B cell (primary cell): ENCODE results near the gene DSG2. TPM values are rescaled to one million over a fixed set of nuclear protein-coding genes. Genes with fewer than 3 reads are reported as not detected.

Source experiments
- ATAC-seq: fragments of 200-7000 bp; cut with Tn5 transposase; one replicate; pipeline ENCODE4 v1.10.0; 2021; ENCODE audit warnings: low read depth, mild to moderate bottlenecking, moderate number of reproducible peaks, moderate library complexity
- CTCF ChIA-PET: fragments of 350-600 bp; sonication (Branson Sonifier 250); formaldehyde crosslinking; loops from one replicate; lab custom pipeline; 2021; ENCODE audit warnings: antibody characterized with exemption, inconsistent platforms; lab: Charles Lee
- POLR2A ChIA-PET: fragments of 350-600 bp; sonication (Branson Sonifier 250); formaldehyde crosslinking; loops from one replicate; lab custom pipeline; 2021; ENCODE audit warnings: antibody characterized with exemption; lab: Charles Lee
- DNase-seq: peaks from one replicate; pipeline ENCODE4 v3.0.0; 2013
- H2AFZ ChIP-seq: 2 replicates; pipeline ENCODE4 v1.6.1; 2012; ENCODE audit warnings: mild to moderate bottlenecking, low read depth, low read length; ENCODE audit not compliant: insufficient read depth, poor library complexity, severe bottlenecking
- H3K27ac ChIP-seq, 2 donors: 1 replicate in 1 of 2; 2 replicates in 1 of 2; pipeline ENCODE4 v1.5.1; 2012 to 2013; ENCODE audit warnings: low read length in 2 of 2, mild to moderate bottlenecking in 2 of 2, moderate library complexity in 1 of 2
- H3K27me3 ChIP-seq, 4 experiments: fragments of 200-600 bp in 1 of 4; sonication (generic) in 1 of 4; replicated peaks in 1 of 4; 1 replicate in 2 of 4; 2 replicates in 2 of 4; pipeline versions ENCODE4 v1.6.1 to v1.7.0; 2013 to 2016; ENCODE audit warnings: low read length in 3 of 4, mild to moderate bottlenecking in 2 of 4, mixed read lengths in 1 of 4, moderate library complexity in 1 of 4; ENCODE audit not compliant: insufficient read depth in 4 of 4, control insufficient read depth in 3 of 4; ENCODE audit errors: control extremely low read depth in 1 of 4
- H3K36me3 ChIP-seq, 2 experiments: replicated peaks in 1 of 2; 1 replicate in 1 of 2; 2 replicates in 1 of 2; pipeline versions ENCODE4 v1.6.1 to v1.7.1; 2013; ENCODE audit warnings: low read length in 1 of 2; ENCODE audit not compliant: insufficient read depth in 2 of 2, control insufficient read depth in 1 of 2; ENCODE audit errors: control extremely low read depth in 1 of 2, extremely low read depth in 1 of 2
- H3K4me1 ChIP-seq, 2 donors: fragments of 200-600 bp in 1 of 2; sonication (generic) in 1 of 2; 1 replicate in 1 of 2; 2 replicates in 1 of 2; pipeline versions ENCODE4 v1.5.1 to v1.6.1; 2013 to 2017; ENCODE audit warnings: low read length in 2 of 2; ENCODE audit not compliant: control insufficient read depth in 2 of 2, insufficient read depth in 2 of 2
- H3K4me2 ChIP-seq: replicated peaks from 2 replicates; pipeline ENCODE3; 2012; ENCODE audit warnings: mild to moderate bottlenecking, low read depth, low read length; ENCODE audit not compliant: poor library complexity, severe bottlenecking
- H3K4me3 ChIP-seq, 5 experiments: fragments of 200-600 bp in 1 of 5; sonication (generic) in 1 of 5; 1 replicate in 3 of 5; 2 replicates in 2 of 5; pipeline versions ENCODE4 v1.5.1 to v1.7.0; 2011 to 2016; ENCODE audit warnings: low read length in 4 of 5, mild to moderate bottlenecking in 4 of 5, low read depth in 2 of 5, control low read depth in 1 of 5, moderate library complexity in 1 of 5; ENCODE audit not compliant: insufficient read depth in 1 of 5; ENCODE audit errors: control extremely low read depth in 1 of 5, extremely low read depth in 1 of 5
- H3K79me2 ChIP-seq: fragments of 200-600 bp; sonication (generic); one replicate; pipeline ENCODE4 v1.6.0; 2016; ENCODE audit warnings: low read length; ENCODE audit not compliant: control insufficient read depth, insufficient read depth
- H3K9ac ChIP-seq: fragments of 200-600 bp; sonication (generic); 2 replicates; pipeline ENCODE4 v1.6.1; 2017; ENCODE audit warnings: mild to moderate bottlenecking, low read length, moderate library complexity
- H3K9me3 ChIP-seq, 3 donors: one replicate each; pipeline versions ENCODE4 v1.6.1 to v1.7.1; 2013; ENCODE audit warnings: low read length in 2 of 3; ENCODE audit not compliant: control insufficient read depth in 2 of 3, insufficient read depth in 1 of 3; ENCODE audit errors: control extremely low read depth in 1 of 3
- H4K20me1 ChIP-seq: 2 replicates; pipeline ENCODE4 v1.6.0; 2012; ENCODE audit warnings: mild to moderate bottlenecking, low read length; ENCODE audit not compliant: insufficient read depth, control insufficient read depth, poor library complexity, severe bottlenecking
- H3K27ac Mint-ChIP-seq: one replicate; pipeline ENCODE4 v1.8.0; 2021; ENCODE audit warnings: mixed read lengths
- H3K27me3 Mint-ChIP-seq: one replicate; pipeline ENCODE4 v1.8.0; 2021; ENCODE audit warnings: mixed read lengths
- H3K4me1 Mint-ChIP-seq: one replicate; pipeline ENCODE4 v1.8.0; 2021; ENCODE audit warnings: mixed read lengths
- H3K4me3 Mint-ChIP-seq: one replicate; pipeline ENCODE4 v1.8.0; 2021; ENCODE audit warnings: mixed read lengths
- H3K9me3 Mint-ChIP-seq: one replicate; pipeline ENCODE4 v1.8.0; 2022; ENCODE audit warnings: mixed read lengths; ENCODE audit not compliant: insufficient read depth
- EZH2 ChIP-seq: IDR thresholded peaks from 2 replicates; pipeline ENCODE4 v1.6.1; 2012; ENCODE audit warnings: borderline replicate concordance, low read depth, mild to moderate bottlenecking, moderate library complexity, low read length; ENCODE audit not compliant: insufficient read depth, poor library complexity, severe bottlenecking
- WGBS: methylation state at CpG from one replicate; pipeline ENCODE4 v1.1.5; 2013; ENCODE audit warnings: missing lambda C conversion rate; ENCODE audit not compliant: insufficient coverage; 5-methylcytosine and 5-hydroxymethylcytosine counted together
- intact Hi-C: fragments of 100-400 bp; cut with micrococcal nuclease; formaldehyde crosslinking; loops from one replicate; pipeline ENCODE4 v1.10.0; 2022
- polyA plus RNA-seq: library from polyadenylated mRNA; depleted of rRNA; stranded (reverse); fragments of >200 nt; gene quantifications from 2 replicates; pipeline ENCODE4 v1.2.3, GENCODE V29; 2012
- total RNA-seq, 2 donors: library from RNA; stranded (reverse); fragments of 120-200 nt in 1 of 2; gene quantifications; 1 replicate in 1 of 2; 2 replicates in 1 of 2; pipeline versions ENCODE4 v1.2.3 to v1.2.4, GENCODE V29; 2013 to 2022
- TF ChIP-seq, protein P1 (sequence below): fragments of 200-600 bp; IDR thresholded peaks from one replicate; pipeline ENCODE4 v1.8.0; 2022; ENCODE audit warnings: antibody characterized with exemption, mild to moderate bottlenecking

The DSG2 gene
- total and polyA plus RNA-seq, 2 donors (not counting 1 experiment from before 2014, with no cell fraction given), result not detected

- ChIA-PET POLR2A (no interaction called here), CTCF (no interaction called here)
- 100% methylated on average over 1 of the region's 1 CpG for WGBS
- Histone ChIP-seq H4K20me1 (no peaks in the 10 kb centered on the region), H3K27ac (no peak overlapping the region), H3K4me3 (no peak overlapping the region), H3K36me3 (no peaks in the 10 kb centered on the region), H3K4me2 (no peak overlapping the region), H3K9me3 (no peaks in the 10 kb centered on the region), H3K9ac (no peak overlapping the region), H3K27me3 (no peaks in the 10 kb centered on the region), H3K79me2 (no peaks in the 10 kb centered on the region), H3K4me1 (no peaks in the 10 kb centered on the region), H2AFZ (no peak overlapping the region)
- DNase-seq, result no peak
- Mint-ChIP-seq H3K27me3 (no peaks in the 10 kb centered on the region), H3K9me3 (no peaks in the 10 kb centered on the region), H3K4me1 (no peaks in the 10 kb centered on the region), H3K4me3 (no peak overlapping the region), H3K27ac (no peak overlapping the region)
- ATAC-seq, result no peak
- intact Hi-C loops, result no loop called here
- TF ChIP-seq EZH2, result no peak
- TF ChIP-seq, protein P1, sequence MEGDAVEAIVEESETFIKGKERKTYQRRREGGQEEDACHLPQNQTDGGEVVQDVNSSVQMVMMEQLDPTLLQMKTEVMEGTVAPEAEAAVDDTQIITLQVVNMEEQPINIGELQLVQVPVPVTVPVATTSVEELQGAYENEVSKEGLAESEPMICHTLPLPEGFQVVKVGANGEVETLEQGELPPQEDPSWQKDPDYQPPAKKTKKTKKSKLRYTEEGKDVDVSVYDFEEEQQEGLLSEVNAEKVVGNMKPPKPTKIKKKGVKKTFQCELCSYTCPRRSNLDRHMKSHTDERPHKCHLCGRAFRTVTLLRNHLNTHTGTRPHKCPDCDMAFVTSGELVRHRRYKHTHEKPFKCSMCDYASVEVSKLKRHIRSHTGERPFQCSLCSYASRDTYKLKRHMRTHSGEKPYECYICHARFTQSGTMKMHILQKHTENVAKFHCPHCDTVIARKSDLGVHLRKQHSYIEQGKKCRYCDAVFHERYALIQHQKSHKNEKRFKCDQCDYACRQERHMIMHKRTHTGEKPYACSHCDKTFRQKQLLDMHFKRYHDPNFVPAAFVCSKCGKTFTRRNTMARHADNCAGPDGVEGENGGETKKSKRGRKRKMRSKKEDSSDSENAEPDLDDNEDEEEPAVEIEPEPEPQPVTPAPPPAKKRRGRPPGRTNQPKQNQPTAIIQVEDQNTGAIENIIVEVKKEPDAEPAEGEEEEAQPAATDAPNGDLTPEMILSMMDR, result no peak
Observed at GRCh38 chr18:31451625-31452024, 46.4 kb upstream of the DSG2 start.

- ChIA-PET CTCF (no interaction called here), POLR2A (no interaction called here)
- no peaks in the 10 kb centered on the region for H3K36me3 ChIP-seq
- H3K9ac ChIP-seq, result no peak overlapping the region
- no peaks in the 10 kb centered on the region for H3K27me3 Mint-ChIP-seq
- no peak for TF ChIP-seq EZH2
- TF ChIP-seq, protein P1, result no peak
- WGBS, result 50% methylated on average over 1 of the region's 3 CpGs
- no peak for DNase-seq
- no peak overlapping the region for H3K27ac Mint-ChIP-seq
- H3K4me2 ChIP-seq, result no peak overlapping the region
- no peak overlapping the region for H3K4me3 Mint-ChIP-seq
- no peak overlapping the region for H2AFZ ChIP-seq
- H3K9me3 Mint-ChIP-seq, result no peaks in the 10 kb centered on the region
- H3K4me3 ChIP-seq, result no peak overlapping the region
- H3K9me3 ChIP-seq, result no peaks in the 10 kb centered on the region
- H3K27ac ChIP-seq, result no peak overlapping the region
- no peaks in the 10 kb centered on the region for H3K27me3 ChIP-seq
- no peaks in the 10 kb centered on the region for H4K20me1 ChIP-seq
- ATAC-seq, result no peak
- no peaks in the 10 kb centered on the region for H3K4me1 Mint-ChIP-seq
- H3K4me1 ChIP-seq, result no peaks in the 10 kb centered on the region
- no peaks in the 10 kb centered on the region for H3K79me2 ChIP-seq
- intact Hi-C loops, result no loop called here
Observed at GRCh38 chr18:31454066-31454708, 43.8 kb upstream of the DSG2 start.
